Esophagus squamous epithelium (tissue), 4 donors: ENCODE results near the gene RNF183.

Source experiments
- CTCF ChIP-seq, 6 experiments: fragments of 450-650 bp in 4 of 6; fragments of 200-600 bp in 2 of 6; sonication (generic) in 2 of 6; IDR thresholded peaks; one replicate each; pipeline ENCODE4 v1.5.1; 2016 to 2019; ENCODE audit warnings: antibody characterized with exemption in 6 of 6, mild to moderate bottlenecking in 4 of 6, moderate library complexity in 4 of 6
- POLR2A ChIP-seq, 4 donors: fragments of 450-650 bp; IDR thresholded peaks; one replicate each; pipeline ENCODE4 v1.6.1; 2017; ENCODE audit warnings: antibody characterized with exemption in 4 of 4, mild to moderate bottlenecking in 4 of 4, moderate library complexity in 3 of 4

GRCh38 chr9:113247640-113248039 lies 55.5 kb downstream of the RNF183 start:
- no peak for TF ChIP-seq CTCF (IDR thresholded peaks at IDR 0.05)
- no peak for TF ChIP-seq POLR2A (IDR thresholded peaks at IDR 0.05)
